Natural killer cell (primary cell): ENCODE measurements around the gene RWDD2A. TPM values are rescaled to one million over a fixed set of nuclear protein-coding genes. Genes with fewer than 3 reads are reported as not detected.
"Not testable (repeated sequence)": the region's sequence is repeated elsewhere in the genome, so short reads cannot be mapped to it uniquely, and the experiment has no call there.

Source experiments
- ATAC-seq, 3 donors: fragments of 150-1000 bp in 2 of 3; fragments of 200-7000 bp in 1 of 3; cut with Tn5 transposase; 1 replicate in 1 of 3; 2 replicates in 2 of 3; pipeline ENCODE4 v1.10.0; 2021; ENCODE audit warnings: mild to moderate bottlenecking in 2 of 3, moderate library complexity in 2 of 3
- DNase-seq, 2 donors: peaks; one replicate each; pipeline versions ENCODE4 v3.0.0 to v3.0.0-alpha.2; 2013 to 2021; ENCODE audit warnings: mixed read lengths in 1 of 2
- H3K27ac ChIP-seq: one replicate; pipeline ENCODE4 v1.5.1; 2013; ENCODE audit warnings: mild to moderate bottlenecking, low read length
- H3K27me3 ChIP-seq: one replicate; pipeline ENCODE4 v1.6.1; 2013; ENCODE audit warnings: low read length; ENCODE audit not compliant: control insufficient read depth, insufficient read depth
- H3K36me3 ChIP-seq: one replicate; pipeline ENCODE4 v1.6.1; 2013; ENCODE audit warnings: low read length; ENCODE audit not compliant: control insufficient read depth, insufficient read depth
- H3K4me1 ChIP-seq: one replicate; pipeline ENCODE4 v1.6.1; 2013; ENCODE audit warnings: low read length; ENCODE audit not compliant: control insufficient read depth, insufficient read depth
- H3K4me3 ChIP-seq: one replicate; pipeline ENCODE4 v1.5.1; 2013; ENCODE audit warnings: low read length
- H3K9me3 ChIP-seq: one replicate; pipeline ENCODE4 v1.6.1; 2013; ENCODE audit warnings: low read length; ENCODE audit not compliant: control insufficient read depth, insufficient read depth
- H3K27ac Mint-ChIP-seq, 2 donors: one replicate each; pipeline ENCODE4 v1.8.0; 2022; ENCODE audit warnings: mild to moderate bottlenecking in 2 of 2, mixed read lengths in 2 of 2, moderate library complexity in 1 of 2
- H3K27me3 Mint-ChIP-seq, 2 donors: one replicate each; pipeline ENCODE4 v1.8.0; 2022; ENCODE audit warnings: low read depth in 2 of 2, mixed read lengths in 2 of 2
- H3K36me3 Mint-ChIP-seq: one replicate; pipeline ENCODE4 v1.8.0; 2022; ENCODE audit warnings: mixed read lengths
- H3K4me1 Mint-ChIP-seq, 2 donors: one replicate each; pipeline ENCODE4 v1.8.0; 2022; ENCODE audit warnings: mixed read lengths in 2 of 2
- H3K4me3 Mint-ChIP-seq: one replicate; pipeline ENCODE4 v1.8.0; 2022; ENCODE audit warnings: mild to moderate bottlenecking, moderate library complexity, mixed read lengths
- H3K9me3 Mint-ChIP-seq, 2 donors: one replicate each; pipeline ENCODE4 v1.8.0; 2022; ENCODE audit warnings: mixed read lengths in 2 of 2
- CTCF ChIP-seq: fragments of 200-600 bp; IDR thresholded peaks from one replicate; pipeline ENCODE4 v1.8.0; 2022; ENCODE audit warnings: antibody characterized with exemption
- WGBS: methylation state at CpG from one replicate; pipeline ENCODE4 v1.1.7; 2013; ENCODE audit warnings: missing lambda C conversion rate; ENCODE audit not compliant: insufficient coverage; 5-methylcytosine and 5-hydroxymethylcytosine counted together
- intact Hi-C: fragments of 100-400 bp; cut with micrococcal nuclease; formaldehyde crosslinking; loops from one replicate; pipeline ENCODE4 v1.14.2; 2022
- total RNA-seq, 4 donors: library from RNA; stranded (reverse); fragments of 120-200 nt in 1 of 4; gene quantifications; one replicate each; pipeline versions ENCODE4 v1.2.3 to v1.2.4, GENCODE V29; 2013 to 2022

The RWDD2A gene
- total RNA-seq, 3 donors from 2014 or later (not counting 1 experiment from before 2014, with no cell fraction given): 0.86 to 1.1 (median 0.93) TPM

GRCh38 chr6:83188501-83188900, 4.7 kb upstream of the RWDD2A start:
- Histone ChIP-seq H3K9me3 (no peaks in the 10 kb centered on the region), H3K36me3 (peaks cover 11% of the 10 kb centered on the region), H3K27ac (no peak overlapping the region), H3K27me3 (no peaks in the 10 kb centered on the region), H3K4me3 (no peak overlapping the region), H3K4me1 (peaks cover 10% of the 10 kb centered on the region)
- Mint-ChIP-seq H3K9me3 (no peaks in the 10 kb centered on the region), H3K4me1 (peaks cover 10 to 19% of the 10 kb centered on the region in 2 donors), H3K27ac (no peak overlapping the region), H3K27me3 (no peaks in the 10 kb centered on the region), H3K36me3 (peaks cover 7% of the 10 kb centered on the region), H3K4me3 (no peak overlapping the region)
- intact Hi-C loops: no loop called here
- DNase-seq: no peak
- TF ChIP-seq CTCF: no peak
- no peak for ATAC-seq
- WGBS: 90% methylated on average over 3 of the region's 3 CpGs

GRCh38 chr6:83190626-83191025, 2.5 kb upstream of the RWDD2A start:
- WGBS: 98% methylated on average over 6 of the region's 6 CpGs
- no peak overlapping the region for H3K27ac Mint-ChIP-seq
- H3K4me3 ChIP-seq: no peak overlapping the region
- H3K36me3 ChIP-seq: peaks cover 7% of the 10 kb centered on the region
- H3K4me3 Mint-ChIP-seq: peak overlapping the region; percentile 50
- H3K27me3 ChIP-seq: no peaks in the 10 kb centered on the region
- ATAC-seq: no peak
- no peaks in the 10 kb centered on the region for H3K9me3 ChIP-seq
- no peak overlapping the region for H3K27ac ChIP-seq
- TF ChIP-seq CTCF: no peak
- intact Hi-C loops: no loop called here
- no peak for DNase-seq
- H3K4me1 Mint-ChIP-seq: peaks cover 18 to 20% of the 10 kb centered on the region in 2 donors
- H3K9me3 Mint-ChIP-seq: no peaks in the 10 kb centered on the region
- H3K4me1 ChIP-seq: peaks cover 19% of the 10 kb centered on the region
- H3K36me3 Mint-ChIP-seq: no peaks in the 10 kb centered on the region
- H3K27me3 Mint-ChIP-seq: no peaks in the 10 kb centered on the region

GRCh38 chr6:83191974-83192373, 1.2 kb upstream of the RWDD2A start:
- Mint-ChIP-seq H3K4me1 (peaks cover 18 to 20% of the 10 kb centered on the region in 2 donors), H3K4me3 (peak overlapping the region; percentile 99), H3K27ac (peak overlapping the region; percentile 90 to 99)
- ATAC-seq, H3K9me3 Mint-ChIP-seq, DNase-seq, H3K27me3 ChIP-seq, H3K27ac ChIP-seq, H3K4me3 ChIP-seq, H3K36me3 ChIP-seq, intact Hi-C loops, H3K27me3 Mint-ChIP-seq, H3K9me3 ChIP-seq, H3K36me3 Mint-ChIP-seq: not testable (repeated sequence)
- WGBS: 91% methylated on average over 18 of the region's 18 CpGs
- peaks cover 19% of the 10 kb centered on the region for H3K4me1 ChIP-seq

- H3K36me3 ChIP-seq: no peaks in the 10 kb centered on the region
- intact Hi-C loops: no loop called here
- H3K9me3 ChIP-seq: no peaks in the 10 kb centered on the region
- ATAC-seq: no peak
- peaks cover 19% of the 10 kb centered on the region for H3K4me1 ChIP-seq
- H3K4me3 Mint-ChIP-seq: peak overlapping the region; percentile 99
- H3K27ac ChIP-seq: peak overlapping the region; percentile 48
- H3K27ac Mint-ChIP-seq: peak overlapping the region; percentile 90 to 99
- no peak for DNase-seq
- no peak for TF ChIP-seq CTCF
- H3K36me3 Mint-ChIP-seq: no peaks in the 10 kb centered on the region
- no peaks in the 10 kb centered on the region for H3K27me3 Mint-ChIP-seq
- peaks cover 18 to 20% of the 10 kb centered on the region in 2 donors for H3K4me1 Mint-ChIP-seq
- no peaks in the 10 kb centered on the region for H3K9me3 Mint-ChIP-seq
- H3K27me3 ChIP-seq: no peaks in the 10 kb centered on the region
- 3% methylated on average over 4 of the region's 4 CpGs for WGBS
- peak overlapping the region; percentile 73 for H3K4me3 ChIP-seq
Observed at GRCh38 chr6:83192456-83192855, 701 bp upstream of the RWDD2A start.
